Thyroid gland (tissue), 4 donors: ENCODE measurements around the gene P2RY12.

Source experiments
- CTCF ChIP-seq, 6 experiments: fragments of 200-600 bp in 3 of 6; fragments of 450-650 bp in 3 of 6; sonication (generic) in 3 of 6; IDR thresholded peaks; one replicate each; pipeline ENCODE4 v1.5.1; 2016 to 2019; ENCODE audit warnings: antibody characterized with exemption in 6 of 6, mild to moderate bottlenecking in 2 of 6, inconsistent platforms in 1 of 6, moderate library complexity in 1 of 6
- POLR2A ChIP-seq, 2 donors: fragments of 450-650 bp; IDR thresholded peaks; one replicate each; pipeline ENCODE4 v1.6.1; 2017; ENCODE audit warnings: antibody characterized with exemption in 2 of 2, mild to moderate bottlenecking in 2 of 2, moderate library complexity in 1 of 2

- TF ChIP-seq CTCF (IDR thresholded peaks at IDR 0.05) (no peak), POLR2A (IDR thresholded peaks at IDR 0.05) (no peak)
Observed at GRCh38 chr3:151383956-151384355, 597 bp downstream of the P2RY12 start.
